Fibroblast of lung (primary cell): ENCODE data around the gene PDE5A.

Experiments
- EZH2 ChIP-seq: IDR thresholded peaks from 2 replicates; pipeline ENCODE4 v1.5.1; 2012; ENCODE audit warnings: low read length, control low read depth, mild to moderate bottlenecking; ENCODE audit errors: missing control alignments
- TF ChIP-seq, protein P1 (sequence below), 2 donors: IDR thresholded peaks in 1 of 2; conservative IDR thresholded peaks in 1 of 2; 1 replicate in 1 of 2; 2 replicates in 1 of 2; pipeline ENCODE4 v1.5.1; 2011 to 2012; ENCODE audit warnings: low read length in 2 of 2, control low read depth in 1 of 2, inconsistent platforms in 1 of 2, low read depth in 1 of 2, mild to moderate bottlenecking in 1 of 2

GRCh38 chr4:119671205-119671604, 42.6 kb upstream of the PDE5A start:
- no peak for TF ChIP-seq EZH2
- TF ChIP-seq, protein P1, sequence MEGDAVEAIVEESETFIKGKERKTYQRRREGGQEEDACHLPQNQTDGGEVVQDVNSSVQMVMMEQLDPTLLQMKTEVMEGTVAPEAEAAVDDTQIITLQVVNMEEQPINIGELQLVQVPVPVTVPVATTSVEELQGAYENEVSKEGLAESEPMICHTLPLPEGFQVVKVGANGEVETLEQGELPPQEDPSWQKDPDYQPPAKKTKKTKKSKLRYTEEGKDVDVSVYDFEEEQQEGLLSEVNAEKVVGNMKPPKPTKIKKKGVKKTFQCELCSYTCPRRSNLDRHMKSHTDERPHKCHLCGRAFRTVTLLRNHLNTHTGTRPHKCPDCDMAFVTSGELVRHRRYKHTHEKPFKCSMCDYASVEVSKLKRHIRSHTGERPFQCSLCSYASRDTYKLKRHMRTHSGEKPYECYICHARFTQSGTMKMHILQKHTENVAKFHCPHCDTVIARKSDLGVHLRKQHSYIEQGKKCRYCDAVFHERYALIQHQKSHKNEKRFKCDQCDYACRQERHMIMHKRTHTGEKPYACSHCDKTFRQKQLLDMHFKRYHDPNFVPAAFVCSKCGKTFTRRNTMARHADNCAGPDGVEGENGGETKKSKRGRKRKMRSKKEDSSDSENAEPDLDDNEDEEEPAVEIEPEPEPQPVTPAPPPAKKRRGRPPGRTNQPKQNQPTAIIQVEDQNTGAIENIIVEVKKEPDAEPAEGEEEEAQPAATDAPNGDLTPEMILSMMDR (conservative IDR thresholded peaks at IDR 0.05 in 1 of 2, IDR thresholded peaks at IDR 0.05 in 1 of 2; ENCODE audit: low read depth in 1 of 2, low read length in 2 of 2) = no peak
